SK-N-MC (cell line): Measurements from ENCODE around the gene SEC22B.
"Not testable (repeated sequence)": the region's sequence is repeated elsewhere in the genome, so short reads cannot be mapped to it uniquely, and the experiment has no call there.

Source experiments
- DNase-seq: peaks from one replicate; pipeline ENCODE4 v3.0.0-alpha.2; 2011; ENCODE audit warnings: low read depth, low spot score
- H3K27ac ChIP-seq: fragments of 200-600 bp; sonication (generic); 2 replicates; pipeline ENCODE4 v1.5.1; 2016; ENCODE audit warnings: mixed run types
- H3K36me3 ChIP-seq: fragments of 200-600 bp; sonication (generic); 2 replicates; pipeline ENCODE4 v1.6.1; 2017; ENCODE audit warnings: antibody characterized with exemption, low read length, mixed read lengths; ENCODE audit not compliant: insufficient read depth
- H3K4me3 ChIP-seq: fragments of 200-600 bp; sonication (generic); 2 replicates; pipeline ENCODE4 v1.5.1; 2016
- H3K9ac ChIP-seq: fragments of 200-600 bp; sonication (generic); 2 replicates; pipeline ENCODE4 v1.8.0; 2017; ENCODE audit warnings: mixed run types, mixed read lengths; ENCODE audit not compliant: insufficient read length
- H3K9me3 ChIP-seq: fragments of 200-600 bp; sonication (generic); 2 replicates; pipeline ENCODE4 v1.6.1; 2017; ENCODE audit warnings: low read depth, mild to moderate bottlenecking, antibody characterized with exemption, low read length, moderate library complexity, mixed read lengths
- EZH2 ChIP-seq: fragments of 200-600 bp; sonication (generic); IDR thresholded peaks from one replicate; pipeline ENCODE4 v1.6.1; 2017; ENCODE audit warnings: antibody characterized with exemption
- FOXP2 ChIP-seq: optimal IDR thresholded peaks from 2 replicates; pipeline ENCODE3; 2011; ENCODE audit warnings: mild to moderate bottlenecking, moderate library complexity; ENCODE audit not compliant: insufficient read depth; ENCODE audit errors: extremely low read length, control extremely low read depth
- POLR2AphosphoS5 ChIP-seq: IDR thresholded peaks from 2 replicates; pipeline ENCODE4 v1.6.1; 2012; ENCODE audit warnings: mild to moderate bottlenecking, low read depth, low read length, borderline replicate concordance

The SEC22B gene

DNA sequence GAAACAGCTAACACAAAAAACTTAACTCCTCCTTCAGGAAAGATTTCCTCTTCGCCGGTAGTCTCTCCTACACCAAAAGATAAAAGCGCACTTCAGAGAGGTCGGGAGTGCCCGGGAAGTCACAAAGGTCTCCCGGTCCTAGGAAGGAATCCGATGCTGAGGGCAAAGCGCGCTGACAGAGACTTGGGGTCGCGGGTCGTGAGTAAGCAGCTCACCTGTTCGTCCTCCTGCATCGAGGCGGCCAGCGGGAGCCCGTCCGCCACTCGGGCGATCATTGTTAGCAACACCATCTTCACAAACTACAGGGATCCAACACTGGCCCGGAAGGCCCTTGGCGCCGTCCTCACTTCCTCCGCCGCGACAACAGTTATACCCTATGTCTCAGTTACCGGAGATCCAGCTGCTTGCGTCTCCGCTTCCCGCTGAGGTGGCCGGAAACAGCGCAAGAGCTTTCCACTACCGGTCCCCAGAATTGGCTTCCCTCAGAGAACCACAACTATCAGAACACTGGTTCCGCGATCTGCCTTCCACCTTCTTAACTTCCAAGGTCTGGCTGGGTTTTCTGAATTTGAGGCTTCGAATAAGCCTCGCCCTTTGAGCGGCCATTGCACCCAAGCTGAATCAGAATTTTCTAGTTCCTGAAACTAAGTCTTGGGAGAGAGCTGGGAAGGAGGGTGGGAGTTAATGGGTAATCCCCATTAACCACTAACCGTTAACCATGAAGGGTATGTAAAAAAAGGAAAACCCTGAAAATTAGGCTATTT is at the start of gene SEC22B:
TSS of gene SEC22B (minus strand) at position 429 of the 764 bp plus-strand sequence. CDS start at position 290, 139 bp downstream.
- Histone ChIP-seq H3K9ac (peak within 1 kb of the TSS; percentile 88), H3K9me3 (no peaks in the 10 kb centered on the region), H3K4me3 (peak within 1 kb of the TSS; percentile 93), H3K27ac (peak within 1 kb of the TSS; percentile 86), H3K36me3 (no peaks in the 10 kb centered on the region)
- no peak for TF ChIP-seq FOXP2
- no peak for TF ChIP-seq EZH2
- TF ChIP-seq POLR2AphosphoS5, result peak; percentile 93
- DNase-seq, result peak; percentile 95

DNA sequence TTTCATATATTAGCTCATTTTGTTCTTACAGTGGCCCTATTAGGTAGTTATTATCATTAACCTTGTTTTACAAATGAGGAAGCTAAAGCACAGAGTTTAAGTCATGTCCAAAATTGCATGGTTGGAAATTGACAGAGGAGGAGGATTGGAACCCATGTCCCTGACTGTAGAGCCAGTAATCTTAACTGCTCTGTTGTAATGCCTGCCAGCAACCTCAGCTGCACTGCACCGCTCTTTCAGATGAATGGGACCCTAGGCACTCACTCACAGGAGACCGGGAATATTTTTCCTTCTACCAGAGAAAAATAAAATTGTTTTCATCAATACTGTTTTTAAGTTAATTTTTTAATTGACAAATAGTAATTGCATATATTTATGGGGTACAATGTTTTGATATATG is 41.6 kb upstream of the SEC22B start:
- not testable (repeated sequence) for H3K27ac ChIP-seq, H3K36me3 ChIP-seq, H3K9me3 ChIP-seq, H3K9ac ChIP-seq, H3K4me3 ChIP-seq, DNase-seq

- H3K9me3 ChIP-seq, DNase-seq, H3K36me3 ChIP-seq, H3K4me3 ChIP-seq, H3K27ac ChIP-seq, H3K9ac ChIP-seq: not testable (repeated sequence)
These were observed 41.0 kb upstream of the SEC22B start for GRCh38 chr1:120217175-120217929.

DNA sequence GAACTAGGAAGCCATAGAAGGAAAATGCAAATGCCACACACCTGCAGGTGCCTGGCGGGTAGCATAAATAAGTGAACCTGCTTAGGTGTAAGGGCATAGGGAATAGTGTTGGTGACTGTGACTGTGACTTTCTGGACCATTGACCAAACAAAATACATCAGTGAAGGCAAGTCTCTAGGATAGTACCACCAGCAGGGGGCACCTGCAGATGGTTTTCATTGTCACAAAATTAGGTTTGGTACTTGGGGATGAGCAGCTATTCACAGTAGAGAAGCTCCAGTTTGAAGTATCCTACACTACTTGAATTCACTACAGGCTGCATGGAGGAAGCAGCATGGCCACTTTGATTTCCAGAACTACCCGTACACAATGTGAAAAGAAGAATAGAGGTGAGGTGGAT is 37.3 kb upstream of the SEC22B start:
- H3K4me3 ChIP-seq, H3K9ac ChIP-seq, DNase-seq, H3K9me3 ChIP-seq, H3K36me3 ChIP-seq, H3K27ac ChIP-seq: not testable (repeated sequence)

DNA sequence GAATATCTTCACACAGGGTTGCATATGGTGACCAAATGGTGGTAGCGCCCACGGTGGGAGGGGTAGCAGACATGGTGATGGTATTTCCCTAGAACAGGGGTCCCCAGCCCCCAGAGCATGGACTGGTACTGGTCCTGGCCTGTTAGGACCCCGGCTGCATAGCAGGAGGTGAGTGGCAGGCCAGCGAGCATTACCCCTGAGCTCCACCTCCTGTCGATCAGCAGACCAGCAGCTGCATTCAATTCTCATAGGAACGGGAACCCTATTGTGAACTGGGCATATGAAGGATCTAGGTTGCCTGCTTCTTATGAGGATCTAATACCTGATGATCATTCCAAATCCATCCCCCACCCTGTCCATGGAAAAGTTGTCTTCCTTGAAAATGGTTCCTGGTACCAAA is 34.4 kb upstream of the SEC22B start:
- not testable (repeated sequence) for DNase-seq, H3K27ac ChIP-seq, H3K9ac ChIP-seq, H3K9me3 ChIP-seq, H3K36me3 ChIP-seq, H3K4me3 ChIP-seq

DNA sequence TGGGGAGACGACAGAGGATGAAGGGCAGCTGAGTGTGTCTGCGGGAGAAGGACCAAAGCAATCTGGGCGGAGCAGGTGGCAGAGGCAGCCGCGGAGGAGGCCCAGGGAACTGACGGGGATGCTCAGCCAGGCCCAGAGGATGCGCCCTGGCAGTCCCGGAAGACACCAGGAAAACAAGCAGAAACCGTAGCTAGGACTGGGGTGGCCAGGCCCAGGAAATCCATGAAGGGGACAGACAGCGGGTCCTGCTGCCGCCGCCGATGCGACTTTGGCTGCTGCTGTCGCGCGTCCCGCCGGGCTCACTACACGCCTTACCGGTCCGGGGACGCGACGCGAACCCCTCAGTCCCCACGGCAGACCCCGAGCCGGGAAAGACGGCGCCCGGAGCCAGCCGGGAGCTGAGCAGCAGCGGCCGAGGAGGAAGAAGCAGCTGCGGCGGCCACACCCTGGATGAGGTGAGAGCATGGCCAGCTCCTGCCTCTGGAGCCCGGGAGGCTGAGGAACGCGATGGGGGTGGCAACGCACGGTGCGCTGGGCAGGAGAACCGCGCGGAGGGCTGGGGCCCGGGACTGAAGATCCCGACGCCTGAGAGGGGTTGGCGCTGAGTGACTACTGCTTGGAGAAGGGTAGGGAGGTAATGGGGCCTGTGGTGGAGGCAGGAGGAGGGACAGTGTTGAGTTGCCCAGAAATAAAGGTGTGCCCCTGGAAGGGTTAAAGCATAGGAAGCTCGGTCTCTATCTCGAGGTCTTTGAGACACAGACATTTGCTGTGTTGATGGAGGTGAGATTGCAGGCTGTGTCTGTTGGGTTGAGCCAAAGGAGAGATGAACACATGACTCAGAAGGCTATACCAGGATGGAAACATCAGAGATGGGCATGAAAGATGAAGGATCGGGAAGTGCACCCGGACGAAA is 20.8 kb upstream of the SEC22B start:
- not testable (repeated sequence) for DNase-seq, H3K9me3 ChIP-seq, H3K4me3 ChIP-seq, H3K27ac ChIP-seq, H3K9ac ChIP-seq, H3K36me3 ChIP-seq

GRCh38 chr1:120188626-120189025 is 12.3 kb upstream of the SEC22B start:
- H3K9me3 ChIP-seq, H3K9ac ChIP-seq, DNase-seq, H3K36me3 ChIP-seq, H3K27ac ChIP-seq, H3K4me3 ChIP-seq: not testable (repeated sequence)

- H3K9ac ChIP-seq, H3K9me3 ChIP-seq, DNase-seq, H3K27ac ChIP-seq, H3K4me3 ChIP-seq, H3K36me3 ChIP-seq: not testable (repeated sequence)
These were observed 5.9 kb upstream of the SEC22B start for GRCh38 chr1:120182176-120182707.

DNA sequence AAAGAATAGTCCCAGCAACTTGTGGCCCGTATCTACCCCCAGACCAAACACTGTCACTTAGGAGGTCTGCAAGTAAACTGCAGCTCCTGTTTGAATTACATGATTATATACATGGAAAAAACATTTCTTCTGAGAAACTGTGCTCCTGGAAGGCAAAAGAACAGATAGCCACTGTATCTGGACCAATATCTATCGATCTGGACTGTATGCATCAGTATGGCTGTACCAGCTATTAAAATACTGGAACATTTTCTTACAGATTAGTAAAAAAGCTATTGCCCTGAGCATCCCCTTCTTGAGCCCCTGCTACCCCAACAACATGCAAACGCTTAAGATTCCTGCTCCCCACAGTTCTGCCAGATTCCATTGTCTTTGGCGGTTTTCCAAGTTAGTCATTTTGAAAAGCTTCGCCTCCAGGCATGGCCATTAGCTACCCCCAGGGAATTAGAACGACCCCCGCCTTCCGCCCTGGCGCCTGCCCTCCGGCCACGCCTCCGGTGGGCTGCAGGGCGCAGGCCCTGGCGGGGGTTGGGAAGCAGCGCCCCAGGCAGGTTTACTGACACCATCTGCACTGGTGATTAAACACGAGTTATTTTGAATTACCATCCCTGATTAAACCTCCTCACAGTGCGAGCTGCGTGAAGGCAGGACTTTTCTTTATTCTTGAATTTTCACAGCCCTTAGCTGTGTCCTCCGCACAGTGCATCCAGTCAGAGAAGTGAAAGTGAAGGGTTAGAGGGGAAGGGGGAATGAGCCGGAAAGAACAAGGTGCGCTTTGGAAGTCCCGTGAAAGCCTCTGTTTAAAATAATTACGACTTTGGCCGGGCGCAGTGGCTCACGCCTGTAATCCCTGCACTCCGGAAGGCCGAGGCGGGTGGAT is 3.7 kb upstream of the SEC22B start:
- H3K9ac ChIP-seq, DNase-seq: not testable (repeated sequence)

More for the DNA sequence above, 3.7 kb upstream of the SEC22B start:
- not testable (repeated sequence) for H3K36me3 ChIP-seq, H3K9me3 ChIP-seq
- Histone ChIP-seq H3K27ac (peak overlapping the region; percentile 96), H3K4me3 (peak overlapping the region; percentile 31)
